22Rv1 (cell line): ENCODE results near the gene TMEM163.

Source experiments
- H3K27ac ChIP-seq: fragments of 450-650 bp; 2 replicates; pipeline ENCODE4 v1.5.1; 2017
- CTCF ChIP-seq: fragments of 450-650 bp; IDR thresholded peaks from 2 replicates; pipeline ENCODE4 v1.5.1; 2017; ENCODE audit warnings: mild to moderate bottlenecking
- ZFX ChIP-seq: fragments of 450-650 bp; IDR thresholded peaks from 2 replicates; pipeline ENCODE4 v1.6.1; 2017; ENCODE audit warnings: antibody characterized with exemption, borderline replicate concordance

The TMEM163 gene

GRCh38 chr2:134459706-134460406, 258.9 kb downstream of the TMEM163 start:
- H3K27ac ChIP-seq = no peak overlapping the region
- TF ChIP-seq CTCF = no peak

- TF ChIP-seq ZFX = no peak
- no peak for TF ChIP-seq CTCF
- H3K27ac ChIP-seq = no peak overlapping the region
These were observed 259.9 kb downstream of the TMEM163 start for GRCh38 chr2:134458950-134459349.

GRCh38 chr2:134458473-134458853, 260.3 kb downstream of the TMEM163 start:
- H3K27ac ChIP-seq = no peak overlapping the region
- TF ChIP-seq CTCF (no peak), ZFX (no peak)

- H3K27ac ChIP-seq = no peak overlapping the region
- TF ChIP-seq CTCF (no peak), ZFX (no peak)
These were observed 260.9 kb downstream of the TMEM163 start for GRCh38 chr2:134457765-134458472.

GRCh38 chr2:134457353-134457752, 261.4 kb downstream of the TMEM163 start:
- no peak overlapping the region for H3K27ac ChIP-seq

GRCh38 chr2:134455426-134455825, 263.4 kb downstream of the TMEM163 start:
- TF ChIP-seq CTCF (no peak), ZFX (no peak)
- no peak overlapping the region for H3K27ac ChIP-seq

More at GRCh38 chr2:134457353-134457752, 261.4 kb downstream of the TMEM163 start:
- TF ChIP-seq ZFX (no peak), CTCF (no peak)

GRCh38 chr2:134454931-134455330, 263.9 kb downstream of the TMEM163 start:
- TF ChIP-seq ZFX (no peak), CTCF (no peak)

More at GRCh38 chr2:134454931-134455330, 263.9 kb downstream of the TMEM163 start:
- no peak overlapping the region for H3K27ac ChIP-seq
